ENCODE measurements around the gene PCDH9. TPM values are rescaled to one million over a fixed set of nuclear protein-coding genes. Genes with fewer than 3 reads are reported as not detected.

PCDH9 gene
- total RNA-seq, 1 donor from 2014 or later, result 20.2 TPM

DNA sequence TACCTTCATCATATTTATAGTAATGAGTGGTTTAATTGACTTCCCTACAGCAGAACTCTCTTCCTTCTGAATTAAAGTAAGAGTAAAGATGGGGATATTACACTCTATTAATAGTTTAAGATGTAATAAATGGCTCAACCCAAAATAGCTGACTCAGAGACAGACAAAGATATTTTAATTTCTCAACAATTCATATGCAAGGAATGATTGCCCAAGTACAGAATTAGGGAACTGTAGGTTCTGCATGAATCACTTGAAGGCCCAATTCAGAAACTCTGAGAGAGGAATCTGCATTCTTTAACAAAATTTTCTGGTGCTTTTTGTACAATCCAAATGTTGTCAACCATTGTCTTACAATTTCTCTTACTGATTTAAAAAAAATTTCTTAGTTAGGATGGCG lies 42.9 kb upstream of the PCDH9 start:
- no peak for DNase-seq (ENCODE audit: extremely low spot score, unreplicated experiment)
- no peaks in the 10 kb centered on the region for H3K4me1 Mint-ChIP-seq (ENCODE audit: unreplicated experiment)
- TF ChIP-seq, protein P1, sequence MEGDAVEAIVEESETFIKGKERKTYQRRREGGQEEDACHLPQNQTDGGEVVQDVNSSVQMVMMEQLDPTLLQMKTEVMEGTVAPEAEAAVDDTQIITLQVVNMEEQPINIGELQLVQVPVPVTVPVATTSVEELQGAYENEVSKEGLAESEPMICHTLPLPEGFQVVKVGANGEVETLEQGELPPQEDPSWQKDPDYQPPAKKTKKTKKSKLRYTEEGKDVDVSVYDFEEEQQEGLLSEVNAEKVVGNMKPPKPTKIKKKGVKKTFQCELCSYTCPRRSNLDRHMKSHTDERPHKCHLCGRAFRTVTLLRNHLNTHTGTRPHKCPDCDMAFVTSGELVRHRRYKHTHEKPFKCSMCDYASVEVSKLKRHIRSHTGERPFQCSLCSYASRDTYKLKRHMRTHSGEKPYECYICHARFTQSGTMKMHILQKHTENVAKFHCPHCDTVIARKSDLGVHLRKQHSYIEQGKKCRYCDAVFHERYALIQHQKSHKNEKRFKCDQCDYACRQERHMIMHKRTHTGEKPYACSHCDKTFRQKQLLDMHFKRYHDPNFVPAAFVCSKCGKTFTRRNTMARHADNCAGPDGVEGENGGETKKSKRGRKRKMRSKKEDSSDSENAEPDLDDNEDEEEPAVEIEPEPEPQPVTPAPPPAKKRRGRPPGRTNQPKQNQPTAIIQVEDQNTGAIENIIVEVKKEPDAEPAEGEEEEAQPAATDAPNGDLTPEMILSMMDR (conservative IDR thresholded peaks at IDR 0.05), result no peak
- no peaks in the 10 kb centered on the region for H3K36me3 Mint-ChIP-seq
- no peak overlapping the region for H3K27ac Mint-ChIP-seq
- H3K9me3 Mint-ChIP-seq, result peaks cover 4% of the 10 kb centered on the region
- no peak overlapping the region for H3K4me3 Mint-ChIP-seq
- H3K27me3 Mint-ChIP-seq, result no peaks in the 10 kb centered on the region

DNA sequence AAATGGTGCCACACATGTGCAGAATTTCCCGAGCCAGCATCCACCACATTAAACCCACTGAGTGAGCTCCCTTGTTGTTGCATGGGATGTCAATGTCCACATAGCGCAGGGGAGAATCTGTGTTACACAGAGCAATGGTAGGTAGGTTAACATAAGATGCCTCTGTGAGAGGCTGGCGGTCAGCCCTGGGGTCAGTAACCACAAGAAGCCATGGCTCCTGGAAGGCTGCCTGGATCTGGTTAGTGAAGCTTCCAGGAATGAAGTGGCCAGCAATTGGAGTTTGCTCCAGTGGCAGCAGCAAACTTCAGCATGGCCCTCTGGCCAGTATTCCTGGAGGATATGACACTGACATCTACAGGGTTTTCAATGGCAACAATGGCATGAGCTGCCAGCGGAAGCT lies 37.0 kb upstream of the PCDH9 start:
- TF ChIP-seq, protein P1 (conservative IDR thresholded peaks at IDR 0.05), result no peak
- Mint-ChIP-seq H3K36me3 (no peaks in the 10 kb centered on the region), H3K4me3 (no peak overlapping the region), H3K27me3 (no peaks in the 10 kb centered on the region), H3K27ac (no peak overlapping the region), H3K9me3 (no peaks in the 10 kb centered on the region), H3K4me1 (ENCODE audit: unreplicated experiment) (no peaks in the 10 kb centered on the region)
- no peak for DNase-seq (ENCODE audit: extremely low spot score, unreplicated experiment)

DNA sequence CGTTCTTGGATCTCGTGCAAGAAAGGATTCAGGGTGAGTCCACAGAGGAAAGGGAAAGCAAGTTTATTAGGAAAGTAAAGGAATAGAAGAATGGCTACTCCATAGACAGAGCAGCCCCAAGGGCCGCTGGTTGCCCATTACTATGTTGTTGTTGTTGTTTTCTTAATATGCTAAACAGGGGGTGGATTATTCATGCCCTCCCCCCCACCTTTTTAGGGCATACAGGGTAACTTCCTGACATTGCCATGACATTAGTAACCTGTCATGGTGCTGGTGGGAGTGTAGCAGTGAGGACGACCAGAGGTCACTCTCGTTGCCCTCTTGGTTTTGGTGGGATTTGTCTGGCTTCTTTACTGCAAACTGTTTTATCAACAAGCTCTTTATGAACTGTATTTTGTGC lies 29.1 kb upstream of the PCDH9 start:
- TF ChIP-seq, protein P1 (conservative IDR thresholded peaks at IDR 0.05), result no peak
- DNase-seq (ENCODE audit: extremely low spot score, unreplicated experiment), result no peak

DNA sequence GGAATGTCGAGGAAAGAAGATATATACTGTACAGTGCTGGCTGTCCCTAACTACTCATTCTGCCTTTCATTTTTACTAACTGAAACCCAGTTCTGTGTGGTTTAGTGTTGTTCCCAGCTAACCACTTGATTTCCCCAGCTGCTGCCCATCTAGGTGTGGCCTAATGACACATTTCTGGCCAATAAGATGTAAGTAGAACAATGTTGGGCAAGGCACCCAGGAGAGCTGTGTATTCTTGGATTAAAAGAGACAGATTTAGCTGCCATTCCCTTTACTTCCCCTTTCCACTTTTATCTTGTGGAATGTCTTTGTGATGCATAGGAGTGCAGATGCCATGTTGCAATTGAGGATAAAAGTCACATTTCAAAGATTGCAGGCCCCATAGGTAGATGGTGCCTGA lies 28.3 kb upstream of the PCDH9 start:
- Mint-ChIP-seq H3K27me3 (no peaks in the 10 kb centered on the region), H3K27ac (no peak overlapping the region), H3K4me3 (no peak overlapping the region), H3K36me3 (no peaks in the 10 kb centered on the region), H3K4me1 (ENCODE audit: unreplicated experiment) (no peaks in the 10 kb centered on the region), H3K9me3 (no peaks in the 10 kb centered on the region)
- no peak for DNase-seq (ENCODE audit: extremely low spot score, unreplicated experiment)
- TF ChIP-seq, protein P1 (conservative IDR thresholded peaks at IDR 0.05), result no peak

More for the DNA sequence above, 29.1 kb upstream of the PCDH9 start:
- no peaks in the 10 kb centered on the region for H3K27me3 Mint-ChIP-seq
- H3K4me3 Mint-ChIP-seq, result no peak overlapping the region
- H3K27ac Mint-ChIP-seq, result no peak overlapping the region
- no peaks in the 10 kb centered on the region for H3K9me3 Mint-ChIP-seq
- no peaks in the 10 kb centered on the region for H3K4me1 Mint-ChIP-seq (ENCODE audit: unreplicated experiment)
- no peaks in the 10 kb centered on the region for H3K36me3 Mint-ChIP-seq

DNA sequence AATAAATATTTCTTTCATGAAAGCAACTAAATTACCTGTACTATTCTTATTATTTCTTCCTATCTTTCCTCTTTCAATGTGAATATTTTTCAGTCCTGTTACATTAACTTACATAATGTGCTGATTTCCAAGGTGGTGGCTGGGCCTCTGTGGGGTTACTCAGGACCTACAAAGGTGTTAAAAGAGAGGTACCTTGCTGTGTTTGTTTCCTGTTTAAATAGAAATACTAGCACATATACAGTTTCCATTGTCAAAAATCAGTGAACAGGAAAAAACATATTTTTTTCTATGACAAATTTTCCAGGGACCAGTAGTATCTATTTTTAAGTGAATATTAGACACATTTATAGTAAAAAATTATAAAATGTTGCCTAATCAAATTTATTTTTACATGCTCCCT lies 8.7 kb upstream of the PCDH9 start:
- H3K27ac Mint-ChIP-seq, result no peak overlapping the region
- H3K27me3 Mint-ChIP-seq, result no peaks in the 10 kb centered on the region
- no peaks in the 10 kb centered on the region for H3K9me3 Mint-ChIP-seq
- H3K4me1 Mint-ChIP-seq (ENCODE audit: unreplicated experiment), result peaks cover 9% of the 10 kb centered on the region
- H3K4me3 Mint-ChIP-seq, result no peak overlapping the region
- DNase-seq (ENCODE audit: extremely low spot score, unreplicated experiment), result no peak
- TF ChIP-seq, protein P1 (conservative IDR thresholded peaks at IDR 0.05), result no peak
- no peaks in the 10 kb centered on the region for H3K36me3 Mint-ChIP-seq

DNA sequence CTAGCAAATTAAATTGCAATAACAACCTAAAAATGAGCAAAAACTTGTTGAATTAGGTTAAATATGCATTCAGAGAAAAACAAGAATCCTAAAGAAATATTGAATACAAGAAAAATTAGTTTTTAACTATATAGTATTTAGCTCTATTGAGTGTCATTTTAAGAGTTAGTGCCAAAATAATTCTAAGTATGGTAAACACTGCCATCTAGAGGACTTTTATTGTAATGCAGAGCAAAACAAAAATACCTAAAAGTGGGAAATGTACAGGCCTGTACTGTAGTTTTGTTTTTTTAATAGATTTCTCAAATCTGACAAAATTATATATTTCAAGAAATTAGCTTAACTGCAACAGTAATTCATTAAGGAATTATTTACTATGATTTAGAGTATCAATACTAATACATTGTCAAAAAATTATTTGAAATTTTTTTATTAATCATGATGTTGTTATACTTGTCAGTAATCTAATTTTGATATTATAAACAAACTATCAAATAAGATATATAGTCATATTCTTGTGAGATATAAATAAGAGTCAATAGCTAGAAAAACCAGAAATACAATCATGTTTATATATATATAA lies 8.2 kb upstream of the PCDH9 start:
- DNase-seq (ENCODE audit: extremely low spot score, unreplicated experiment), result no peak
- Mint-ChIP-seq H3K9me3 (no peaks in the 10 kb centered on the region), H3K36me3 (no peaks in the 10 kb centered on the region), H3K4me3 (no peak overlapping the region), H3K4me1 (ENCODE audit: unreplicated experiment) (peaks cover 9% of the 10 kb centered on the region), H3K27me3 (no peaks in the 10 kb centered on the region), H3K27ac (no peak overlapping the region)
- TF ChIP-seq, protein P1 (conservative IDR thresholded peaks at IDR 0.05), result peak; percentile 91

Data from type B pancreatic cell (in vitro differentiated cells).